K562 (cell line): ENCODE measurements around the gene CGB8. TPM values are rescaled to one million over a fixed set of nuclear protein-coding genes. Genes with fewer than 3 reads are reported as not detected.
"Not testable (repeated sequence)": the region's sequence is repeated elsewhere in the genome, so short reads cannot be mapped to it uniquely, and the experiment has no call there.

Experiments used
- CTCF ChIP-seq, 3 experiments: IDR thresholded peaks in 2 of 3; conservative IDR thresholded peaks in 1 of 3; 2 replicates each; pipeline ENCODE4 v1.5.1; 2011 to 2012; ENCODE audit warnings: low read length in 3 of 3, mild to moderate bottlenecking in 3 of 3, control low read depth in 2 of 3, improper control_type of control experiment in 1 of 3, inconsistent platforms in 1 of 3, low read depth in 1 of 3, mixed read lengths in 1 of 3, moderate library complexity in 1 of 3; ENCODE audit not compliant: insufficient read depth in 2 of 3
- MAZ ChIP-seq, 2 experiments: fragments of 450-650 bp in 1 of 2; sonication (generic) in 1 of 2; formaldehyde crosslinking; IDR thresholded peaks in 1 of 2; conservative IDR thresholded peaks in 1 of 2; 2 replicates each; pipeline versions ENCODE4 v1.4.0 to v1.5.0; 2020; ENCODE audit warnings: mild to moderate bottlenecking in 1 of 2, missing genetic modification reagents in 1 of 2
- REST ChIP-seq, 2 experiments: fragments of 450-650 bp; formaldehyde crosslinking in 1 of 2; IDR thresholded peaks; 2 replicates each; pipeline versions ENCODE4 v1.4.0 to v1.6.1; 2014 to 2020; ENCODE audit warnings: mild to moderate bottlenecking in 2 of 2, borderline replicate concordance in 1 of 2, low read depth in 1 of 2
- SMC3 ChIP-seq: conservative IDR thresholded peaks from 2 replicates; pipeline ENCODE4 v1.6.1; 2011; ENCODE audit warnings: low read depth, low read length, improper control_type of control experiment; ENCODE audit not compliant: insufficient read depth
- STAG1 ChIP-seq: sonication (generic); formaldehyde crosslinking; IDR thresholded peaks from 2 replicates; pipeline ENCODE4 v1.5.0; 2020; ENCODE audit warnings: missing genetic modification reagents, borderline replicate concordance
- ZBTB33 ChIP-seq: sonication (generic); formaldehyde crosslinking; IDR thresholded peaks from 2 replicates; pipeline ENCODE4 v1.8.1; 2023; ENCODE audit warnings: mild to moderate bottlenecking, missing genetic modification reagents
- polyA plus RNA-seq, 8 experiments: library from polyadenylated mRNA; depleted of rRNA in 4 of 8; stranded (reverse) in 5 of 8; unstranded in 3 of 8; fragments of >200 nt; fragmentation: Nextera tagmentation in 2 of 8; fragmentation: Illumina TruSeq in 1 of 8; extraction: Ambion mirVana in 2 of 8; extraction: Trizol in 1 of 8; gene quantifications; 2 replicates each; pipeline versions ENCODE4 v1.2.1 to v1.2.3, GENCODE V29; 2011 to 2014; ENCODE audit warnings: inconsistent platforms in 1 of 8, missing spikeins in 1 of 8
- total RNA-seq, 7 experiments: library from RNA; depleted of rRNA in 6 of 7; stranded (reverse); fragments of >200 nt in 6 of 7; fragmentation: Illumina TruSeq in 2 of 7; extraction: Trizol in 2 of 7; gene quantifications; 2 replicates each; pipeline versions ENCODE4 v1.2.1 to v1.2.3, GENCODE V29; 2011 to 2021; ENCODE audit warnings: low replicate concordance in 1 of 7

CGB8 gene
- total and polyA plus RNA-seq, 9 of the 15 experiments (the other 6 are each of a cell fraction or from before 2014, with no cell fraction given): not detected

DNA sequence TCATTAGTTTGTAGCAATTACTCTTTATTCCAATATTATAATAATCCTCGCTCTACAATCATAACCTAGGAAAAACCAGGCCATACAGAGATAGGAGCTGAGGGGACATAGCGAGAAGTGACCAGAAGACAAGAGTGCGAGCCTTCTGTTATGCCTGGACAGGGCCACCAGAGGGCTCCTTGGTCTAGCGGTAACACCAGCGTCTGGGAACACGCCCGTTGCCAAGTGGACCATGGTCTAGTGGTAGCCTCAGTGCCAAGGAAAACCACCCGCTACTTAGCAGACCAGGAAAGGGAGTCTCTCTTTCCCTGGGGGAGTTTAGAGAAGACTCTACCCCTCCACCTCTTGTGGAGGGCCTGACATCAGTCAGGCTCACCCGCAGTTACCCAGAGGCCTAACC, 26.0 kb upstream of the CGB8 start (continued):
- peak; percentile 71; the same call in 1 of the 2 replicates for TF ChIP-seq REST (IDR thresholded peaks at IDR 0.05; ENCODE audit: borderline replicate concordance)
- TF ChIP-seq REST (CRISPR knock-in tag; IDR thresholded peaks at IDR 0.05; ENCODE audit: low read depth): not testable (repeated sequence)
- 0 out of 4 replicates have a peak, but pooled peaks of 1 of the 2 experiments have one; percentile 24 for TF ChIP-seq MAZ (CRISPR knock-in tag; conservative IDR thresholded peaks at IDR 0.05 in 1 of 2, IDR thresholded peaks at IDR 0.05 in 1 of 2)
- 0 out of 2 replicates have a peak, but pooled peaks have one; percentile 5 for TF ChIP-seq SMC3
- TF ChIP-seq ZBTB33 (CRISPR knock-in tag): peak; percentile 58; the same call in 1 of the 2 replicates
- TF ChIP-seq CTCF (IDR thresholded peaks at IDR 0.05 in 2 of 3, conservative IDR thresholded peaks at IDR 0.05 in 1 of 3; ENCODE audit: insufficient read depth in 2 of 3, low read depth in 1 of 3, low read length in 3 of 3): peak; percentile 59 to 74 (median 62)
- TF ChIP-seq STAG1: peak; percentile 56; the same call in 1 of the 2 replicates
